ENCODE results near the gene GRIN2A.

Gene GRIN2A

DNA sequence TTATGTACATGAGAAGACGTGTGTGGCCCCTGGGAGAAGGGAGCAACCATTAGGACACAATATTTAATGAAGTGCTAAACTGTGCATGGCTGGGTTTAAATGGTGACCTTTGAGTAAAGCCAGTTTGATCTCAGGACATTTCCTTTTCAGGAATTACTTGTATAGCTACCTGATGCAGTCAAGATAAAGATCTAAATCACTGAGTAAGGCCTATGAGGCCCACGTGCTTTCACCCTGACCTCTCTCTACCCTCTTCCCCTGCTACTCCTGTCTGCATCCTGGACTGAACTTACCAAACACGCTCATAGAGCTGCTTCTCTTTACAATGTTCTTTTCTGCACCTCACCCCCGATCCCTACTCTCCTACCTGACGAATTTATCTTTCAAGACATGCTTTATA is 98.9 kb downstream of the GRIN2A start:
- DNase-seq = no peak

DNA sequence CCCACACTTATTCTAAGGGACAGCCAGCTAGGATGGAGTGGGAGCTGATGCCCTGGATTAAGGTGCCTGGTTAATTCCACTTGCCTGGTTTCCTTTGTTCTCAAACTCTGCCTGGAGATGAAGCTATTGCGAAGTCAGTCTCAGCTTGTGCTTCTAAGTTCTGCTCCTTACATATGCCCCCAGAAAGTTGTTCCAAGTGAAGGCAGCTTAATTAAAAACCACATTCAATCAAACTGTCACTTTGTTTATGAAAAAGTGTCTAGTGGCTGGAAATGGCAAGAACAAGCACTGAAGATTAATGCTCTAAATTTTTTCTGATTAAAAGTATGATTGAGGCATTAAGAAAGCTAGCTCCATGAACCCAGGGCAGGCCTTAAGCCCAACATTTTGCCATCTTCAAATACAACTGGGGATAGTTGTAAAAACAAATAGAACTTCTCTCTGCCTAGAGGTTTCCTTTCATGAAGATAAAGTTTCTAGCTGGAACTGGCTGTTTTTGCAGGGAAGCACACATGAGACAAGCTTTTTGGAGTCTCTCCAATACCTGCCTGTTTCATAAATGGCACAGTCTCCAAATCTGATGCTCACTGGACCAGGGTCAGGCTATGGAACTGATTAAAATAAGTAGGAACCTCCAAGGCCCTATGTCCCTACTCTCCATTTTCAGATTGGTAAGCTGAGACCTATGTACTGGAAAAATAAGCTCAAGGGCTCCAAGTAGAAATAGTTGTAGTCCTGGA is 100.9 kb downstream of the GRIN2A start:
- no peak for DNase-seq

- no peak for DNase-seq
These were observed 102.0 kb downstream of the GRIN2A start for GRCh38 chr16:10080051-10080772.

DNA sequence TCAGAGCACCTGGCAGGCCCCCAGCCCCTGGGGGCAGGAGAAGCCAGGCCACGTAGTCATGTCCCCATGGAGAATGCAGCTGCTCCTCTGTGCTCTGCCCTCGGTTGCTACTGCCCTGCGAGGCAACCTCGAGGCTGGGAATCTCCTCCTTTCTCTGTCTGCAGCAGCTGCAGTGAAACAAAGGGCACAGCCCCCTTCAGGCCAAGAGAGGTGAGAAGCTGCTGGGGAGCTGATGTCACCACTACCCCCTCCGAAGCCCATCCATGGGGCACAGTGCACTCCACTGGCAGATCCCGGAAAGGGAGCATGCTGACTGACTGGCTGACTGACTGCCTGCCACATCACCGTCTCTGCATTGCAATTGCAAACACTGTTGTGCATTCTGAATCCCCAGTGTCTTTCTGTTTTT is 103.7 kb downstream of the GRIN2A start:
- DNase-seq = no peak

DNA sequence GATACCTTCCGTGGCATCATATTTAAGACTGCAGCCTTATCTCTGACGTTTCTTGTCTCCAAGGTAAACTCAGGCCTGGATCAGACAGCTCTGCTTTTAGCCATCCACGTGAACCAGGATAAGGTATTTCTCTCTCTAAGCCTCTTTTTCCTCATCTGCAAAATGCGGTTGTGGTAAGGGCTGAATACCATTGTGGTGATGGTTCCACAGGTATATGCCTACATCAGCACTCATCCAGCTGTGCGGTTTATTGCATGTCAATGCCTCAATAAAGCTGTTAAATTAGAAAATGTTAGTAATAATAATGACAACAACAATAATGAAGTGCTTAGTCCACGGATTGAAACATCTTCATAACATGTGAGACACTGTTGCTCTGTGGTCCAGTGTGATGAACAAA is 104.4 kb downstream of the GRIN2A start:
- no peak for DNase-seq

GRCh38 chr16:10076037-10076436 is 106.2 kb downstream of the GRIN2A start:
- DNase-seq = no peak

GRCh38 chr16:10070591-10070990 is 111.6 kb downstream of the GRIN2A start:
- DNase-seq = no peak

DNA sequence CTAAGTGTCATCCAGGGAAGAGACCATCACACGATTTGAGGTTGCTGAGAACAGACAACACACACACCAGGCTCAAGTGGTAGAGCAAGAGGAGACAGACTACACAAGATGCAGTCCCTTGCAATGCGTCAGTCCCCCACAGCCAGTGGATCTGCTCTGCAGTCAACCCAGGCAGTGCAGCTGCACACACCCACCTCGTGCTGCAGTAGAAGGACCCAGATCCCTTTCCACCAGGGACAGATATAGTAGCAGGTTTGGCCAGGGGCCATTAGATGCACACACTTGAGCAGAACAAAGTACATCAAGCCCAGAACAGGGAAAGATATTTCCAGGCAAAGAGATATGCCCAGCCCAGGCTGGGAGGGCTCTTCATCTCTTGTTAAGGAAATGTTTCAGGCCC is 112.9 kb downstream of the GRIN2A start:
- no peak for DNase-seq

DNA sequence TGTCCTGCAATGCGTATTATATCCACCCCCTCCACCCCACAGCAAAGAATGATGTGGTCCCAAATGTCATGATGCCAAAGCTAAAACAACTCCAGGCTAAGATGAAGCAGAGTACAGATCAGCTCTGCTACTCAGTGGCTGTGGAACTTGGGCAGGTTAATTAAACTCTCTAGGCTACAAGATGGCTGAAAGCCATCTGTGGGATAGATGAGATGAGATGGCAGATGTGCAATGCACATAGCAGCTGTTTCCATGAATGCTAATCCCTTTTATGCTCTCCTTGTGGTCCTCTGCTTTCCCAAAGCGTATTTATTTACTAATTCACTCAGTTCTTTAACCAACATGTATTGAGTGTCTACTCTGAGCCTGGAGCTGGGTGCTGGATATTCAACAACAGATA is 114.4 kb downstream of the GRIN2A start:
- no peak for DNase-seq

GRCh38 chr16:10067406-10067805 is 114.8 kb downstream of the GRIN2A start:
- no peak for DNase-seq

DNA sequence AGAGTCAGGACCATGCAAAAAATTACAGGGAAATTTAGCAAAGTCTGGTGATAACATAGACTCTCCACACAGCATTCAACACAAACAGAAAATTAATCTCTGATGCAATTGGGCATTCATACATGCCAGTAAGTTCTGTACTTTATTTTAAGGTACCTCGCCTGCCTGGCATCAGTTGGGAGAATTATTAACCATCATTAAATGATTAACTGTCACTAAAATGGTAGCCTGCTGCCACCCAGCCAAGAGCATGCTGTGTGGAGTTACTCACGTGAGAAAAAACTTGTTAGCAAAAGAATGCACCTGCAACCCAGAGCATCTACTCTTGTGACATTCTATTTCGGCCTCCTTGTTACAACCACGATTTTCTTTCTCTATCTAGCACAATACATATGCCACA is 117.2 kb downstream of the GRIN2A start:
- DNase-seq = no peak

GRCh38 chr16:10048850-10049249 is 133.4 kb downstream of the GRIN2A start:
- DNase-seq = no peak

DNA sequence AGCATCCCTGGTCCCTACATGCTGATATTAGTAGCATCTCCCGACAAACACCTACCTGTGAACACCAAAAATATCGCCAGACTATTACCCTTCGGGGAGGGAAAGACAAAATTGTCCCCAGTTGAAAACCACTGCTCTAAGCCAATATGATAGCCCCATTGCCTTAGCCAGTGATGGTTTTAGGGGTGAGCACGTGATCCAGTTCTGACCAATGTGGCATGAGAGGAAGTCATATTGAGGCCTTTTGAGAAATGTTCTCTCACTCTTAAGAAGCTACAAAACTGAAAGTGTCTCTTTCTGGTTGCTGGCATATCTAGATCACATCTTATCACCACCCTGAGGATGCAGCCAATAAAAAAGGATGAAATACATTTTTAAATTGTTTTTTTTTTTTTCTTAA is 136.3 kb downstream of the GRIN2A start:
- no peak for DNase-seq

GRCh38 chr16:10045291-10045775 is 136.9 kb downstream of the GRIN2A start:
- no peak for DNase-seq

DNA sequence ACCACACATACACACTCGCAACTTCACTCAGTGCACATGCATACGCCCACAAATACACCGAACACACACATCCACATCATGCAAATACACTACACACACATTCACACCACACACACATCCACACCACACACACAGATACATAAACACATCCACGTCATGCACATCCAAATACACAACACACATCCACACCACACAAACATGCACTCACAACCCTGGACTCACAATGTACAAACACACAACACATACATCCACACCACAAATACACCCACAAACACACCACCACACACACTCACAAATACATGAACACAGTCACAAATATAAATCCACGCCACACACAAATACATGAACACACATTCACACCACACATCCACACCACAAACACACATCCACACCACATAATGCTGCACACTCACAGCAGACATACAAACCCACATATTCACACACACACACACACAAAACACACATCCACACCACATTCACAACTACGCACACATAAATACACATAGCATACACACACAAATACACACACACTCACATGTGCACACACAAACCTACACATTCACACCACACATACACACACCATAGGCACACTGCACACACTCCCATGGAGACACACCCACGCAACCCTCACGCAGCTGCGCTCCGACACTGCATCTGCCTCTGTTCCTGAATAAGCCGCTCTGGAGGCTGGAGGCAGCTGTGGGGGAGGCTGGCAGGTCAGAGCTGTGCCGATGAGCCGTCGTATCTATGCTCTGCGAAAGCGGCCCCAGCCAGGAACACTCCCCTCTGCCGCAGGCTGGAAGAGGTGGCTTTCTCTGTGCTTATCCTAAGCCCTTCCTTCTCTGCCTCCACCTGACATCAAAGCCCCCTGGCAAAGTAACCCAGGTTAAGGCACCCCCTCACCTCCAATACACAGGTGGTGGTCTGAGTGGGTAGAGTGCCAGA is 141.8 kb downstream of the GRIN2A start:
- no peak for DNase-seq

GRCh38 chr16:10039220-10040096 is 142.8 kb downstream of the GRIN2A start:
- DNase-seq = no peak

GRCh38 chr16:10037751-10038150 is 144.5 kb downstream of the GRIN2A start:
- DNase-seq = no peak

DNA sequence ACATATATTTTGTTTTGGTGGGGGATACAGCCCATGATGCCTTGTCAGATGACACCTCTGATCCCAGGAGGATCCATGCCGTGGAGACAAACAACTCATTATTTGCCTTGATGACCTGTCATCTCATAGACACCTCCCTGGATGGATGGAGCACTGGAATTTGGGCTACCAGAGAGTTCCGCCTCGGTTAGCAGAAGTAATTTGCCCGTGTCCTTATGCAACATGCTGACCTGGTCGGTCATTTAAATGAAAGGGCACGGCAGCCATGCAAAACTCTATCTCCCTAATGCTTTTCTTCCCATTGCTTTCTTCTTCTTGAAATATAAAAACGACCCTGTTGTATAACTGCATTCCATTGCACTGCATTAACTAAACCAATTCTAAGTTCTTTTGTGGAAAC is 145.3 kb downstream of the GRIN2A start:
- no peak for DNase-seq

- DNase-seq = no peak
These were observed 148.7 kb downstream of the GRIN2A start for GRCh38 chr16:10033556-10033955.

- no peak for DNase-seq
These were observed 150.3 kb downstream of the GRIN2A start for GRCh38 chr16:10031955-10032354.

DNA sequence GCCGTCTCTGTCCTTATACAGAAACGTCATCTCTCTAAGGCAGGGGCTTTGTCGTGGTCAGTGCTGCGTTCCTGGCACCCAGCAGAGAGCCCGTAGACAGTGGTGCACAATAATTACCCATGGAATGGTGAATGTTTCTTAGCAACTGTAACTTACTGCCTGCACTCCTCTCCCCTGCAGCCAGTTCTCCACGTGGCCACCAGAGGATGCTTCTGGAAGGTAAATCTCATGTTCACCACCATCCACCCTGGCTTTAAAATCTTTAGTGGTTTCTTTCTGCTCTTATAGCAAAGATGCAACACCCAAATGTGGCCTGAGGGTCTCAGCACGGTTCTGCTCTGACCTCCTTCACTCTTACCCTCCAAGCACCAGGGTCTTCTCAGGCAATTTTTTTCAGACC is 150.8 kb downstream of the GRIN2A start:
- DNase-seq = no peak

DNA sequence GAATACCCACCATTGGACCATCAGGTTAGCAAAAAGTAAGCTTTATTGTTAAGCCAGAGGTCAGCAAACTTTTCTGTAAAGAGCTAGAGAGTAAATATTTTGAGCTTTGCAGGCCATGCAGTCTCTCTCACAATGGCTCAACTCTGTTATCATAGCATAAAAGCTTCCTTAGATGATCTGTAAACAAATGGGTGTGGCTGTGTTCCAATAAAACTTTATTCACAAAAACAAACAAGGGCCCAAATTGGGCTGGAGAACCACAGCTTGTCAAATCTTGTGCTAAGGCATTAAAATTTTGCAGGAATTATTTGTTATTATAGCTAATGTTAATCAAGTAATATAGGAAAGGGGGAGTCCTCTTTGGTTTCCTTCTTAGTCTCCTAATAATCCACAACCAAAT is 153.6 kb downstream of the GRIN2A start:
- no peak for DNase-seq

Data from stimulated activated CD4-positive, alpha-beta T cell treated with anti-CD3 and anti-CD28 coated beads, Interleukin-4, amount 100 ng/mL, for 1 hour (primary cell).